A549 (cell line): ENCODE data around the gene SLC16A7.

Source experiments
- CBX2 ChIP-seq: fragments of 200-600 bp; sonication (generic); IDR thresholded peaks from 2 replicates; pipeline ENCODE4 v1.6.1; 2016; ENCODE audit warnings: low read depth, mild to moderate bottlenecking, borderline replicate concordance
- CEBPB ChIP-seq, 2 experiments: fragments of >200 bp in 1 of 2; sonication (Bioruptor Twin) in 1 of 2; formaldehyde crosslinking in 1 of 2; IDR thresholded peaks; 2 replicates each; pipeline ENCODE4 v1.6.1; 2012 to 2016
- MYC ChIP-seq: IDR thresholded peaks from 2 replicates; pipeline ENCODE4 v1.6.1; 2012; ENCODE audit warnings: mild to moderate bottlenecking, inconsistent platforms, low read length, improper control_type of control experiment, borderline replicate concordance
- PHF8 ChIP-seq: fragments of 200-600 bp; sonication (generic); IDR thresholded peaks from 2 replicates; pipeline ENCODE4 v1.6.1; 2016; ENCODE audit warnings: low read depth, mild to moderate bottlenecking, antibody characterized with exemption, moderate library complexity, borderline replicate concordance
- POLR2A ChIP-seq: IDR thresholded peaks from 2 replicates; pipeline ENCODE4 v1.6.1; 2012; ENCODE audit warnings: mild to moderate bottlenecking, low read length
- SMC3 ChIP-seq: fragments of >200 bp; sonication (Bioruptor Twin); formaldehyde crosslinking; IDR thresholded peaks from 3 replicates; pipeline ENCODE4 v1.6.1; 2018; ENCODE audit warnings: inconsistent platforms
- TFCP2L1 ChIP-seq: fragments of 250-450 bp; sonication (Bioruptor Pico); IDR thresholded peaks from 2 replicates; pipeline ENCODE4 v1.5.0; 2021; ENCODE audit warnings: mild to moderate bottlenecking
- ZFP36 ChIP-seq: fragments of 450-650 bp; IDR thresholded peaks from 2 replicates; pipeline ENCODE4 v1.6.1; 2014; ENCODE audit warnings: borderline replicate concordance; ENCODE audit not compliant: partially characterized antibody
- TF ChIP-seq, protein P1 (sequence below): fragments of 200-600 bp; sonication (generic); IDR thresholded peaks from 2 replicates; pipeline ENCODE4 v1.6.1; 2016; ENCODE audit warnings: antibody characterized with exemption, mild to moderate bottlenecking, moderate library complexity
- TF ChIP-seq, protein P2 (sequence below): IDR thresholded peaks from 2 replicates; pipeline ENCODE4 v1.6.1; 2012; ENCODE audit warnings: low read depth, borderline replicate concordance
- TF ChIP-seq, protein P3 (sequence below): fragments of >200 bp; sonication (Bioruptor Twin); formaldehyde crosslinking; IDR thresholded peaks from 3 replicates; pipeline ENCODE4 v1.5.1; 2016
- TF ChIP-seq, protein P4 (sequence below): IDR thresholded peaks from 2 replicates; pipeline ENCODE4 v1.6.1; 2012
- TF ChIP-seq, protein P5 (sequence below): fragments of 250-450 bp; sonication (Bioruptor Pico); IDR thresholded peaks from 2 replicates; pipeline ENCODE4 v1.5.0; 2021; ENCODE audit warnings: mild to moderate bottlenecking, moderate library complexity, borderline replicate concordance

DNA sequence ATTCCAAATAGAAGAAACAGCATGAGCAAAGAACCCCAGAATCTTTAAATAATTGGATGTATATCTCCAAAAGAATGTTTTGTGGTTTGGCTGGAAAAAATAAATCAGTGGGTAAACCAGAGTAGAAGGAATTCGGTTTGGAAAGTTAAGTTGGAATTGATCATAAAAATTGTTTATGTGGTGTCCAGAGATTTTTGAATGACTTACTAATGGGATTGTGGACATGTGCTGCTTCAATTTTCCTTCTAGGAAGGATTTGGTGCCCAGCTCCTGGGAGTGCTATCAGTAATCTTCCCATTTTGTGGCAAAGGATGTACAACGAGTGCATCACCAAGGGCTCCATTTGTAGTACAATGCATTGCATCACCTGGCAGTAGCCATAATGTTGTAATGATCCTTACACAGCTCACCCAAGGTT lies 224.8 kb downstream of the SLC16A7 start:
- TF ChIP-seq, protein P1, sequence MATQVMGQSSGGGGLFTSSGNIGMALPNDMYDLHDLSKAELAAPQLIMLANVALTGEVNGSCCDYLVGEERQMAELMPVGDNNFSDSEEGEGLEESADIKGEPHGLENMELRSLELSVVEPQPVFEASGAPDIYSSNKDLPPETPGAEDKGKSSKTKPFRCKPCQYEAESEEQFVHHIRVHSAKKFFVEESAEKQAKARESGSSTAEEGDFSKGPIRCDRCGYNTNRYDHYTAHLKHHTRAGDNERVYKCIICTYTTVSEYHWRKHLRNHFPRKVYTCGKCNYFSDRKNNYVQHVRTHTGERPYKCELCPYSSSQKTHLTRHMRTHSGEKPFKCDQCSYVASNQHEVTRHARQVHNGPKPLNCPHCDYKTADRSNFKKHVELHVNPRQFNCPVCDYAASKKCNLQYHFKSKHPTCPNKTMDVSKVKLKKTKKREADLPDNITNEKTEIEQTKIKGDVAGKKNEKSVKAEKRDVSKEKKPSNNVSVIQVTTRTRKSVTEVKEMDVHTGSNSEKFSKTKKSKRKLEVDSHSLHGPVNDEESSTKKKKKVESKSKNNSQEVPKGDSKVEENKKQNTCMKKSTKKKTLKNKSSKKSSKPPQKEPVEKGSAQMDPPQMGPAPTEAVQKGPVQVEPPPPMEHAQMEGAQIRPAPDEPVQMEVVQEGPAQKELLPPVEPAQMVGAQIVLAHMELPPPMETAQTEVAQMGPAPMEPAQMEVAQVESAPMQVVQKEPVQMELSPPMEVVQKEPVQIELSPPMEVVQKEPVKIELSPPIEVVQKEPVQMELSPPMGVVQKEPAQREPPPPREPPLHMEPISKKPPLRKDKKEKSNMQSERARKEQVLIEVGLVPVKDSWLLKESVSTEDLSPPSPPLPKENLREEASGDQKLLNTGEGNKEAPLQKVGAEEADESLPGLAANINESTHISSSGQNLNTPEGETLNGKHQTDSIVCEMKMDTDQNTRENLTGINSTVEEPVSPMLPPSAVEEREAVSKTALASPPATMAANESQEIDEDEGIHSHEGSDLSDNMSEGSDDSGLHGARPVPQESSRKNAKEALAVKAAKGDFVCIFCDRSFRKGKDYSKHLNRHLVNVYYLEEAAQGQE: no peak
- TF ChIP-seq, protein P2, sequence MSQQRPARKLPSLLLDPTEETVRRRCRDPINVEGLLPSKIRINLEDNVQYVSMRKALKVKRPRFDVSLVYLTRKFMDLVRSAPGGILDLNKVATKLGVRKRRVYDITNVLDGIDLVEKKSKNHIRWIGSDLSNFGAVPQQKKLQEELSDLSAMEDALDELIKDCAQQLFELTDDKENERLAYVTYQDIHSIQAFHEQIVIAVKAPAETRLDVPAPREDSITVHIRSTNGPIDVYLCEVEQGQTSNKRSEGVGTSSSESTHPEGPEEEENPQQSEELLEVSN: no peak
- TF ChIP-seq, protein P3, sequence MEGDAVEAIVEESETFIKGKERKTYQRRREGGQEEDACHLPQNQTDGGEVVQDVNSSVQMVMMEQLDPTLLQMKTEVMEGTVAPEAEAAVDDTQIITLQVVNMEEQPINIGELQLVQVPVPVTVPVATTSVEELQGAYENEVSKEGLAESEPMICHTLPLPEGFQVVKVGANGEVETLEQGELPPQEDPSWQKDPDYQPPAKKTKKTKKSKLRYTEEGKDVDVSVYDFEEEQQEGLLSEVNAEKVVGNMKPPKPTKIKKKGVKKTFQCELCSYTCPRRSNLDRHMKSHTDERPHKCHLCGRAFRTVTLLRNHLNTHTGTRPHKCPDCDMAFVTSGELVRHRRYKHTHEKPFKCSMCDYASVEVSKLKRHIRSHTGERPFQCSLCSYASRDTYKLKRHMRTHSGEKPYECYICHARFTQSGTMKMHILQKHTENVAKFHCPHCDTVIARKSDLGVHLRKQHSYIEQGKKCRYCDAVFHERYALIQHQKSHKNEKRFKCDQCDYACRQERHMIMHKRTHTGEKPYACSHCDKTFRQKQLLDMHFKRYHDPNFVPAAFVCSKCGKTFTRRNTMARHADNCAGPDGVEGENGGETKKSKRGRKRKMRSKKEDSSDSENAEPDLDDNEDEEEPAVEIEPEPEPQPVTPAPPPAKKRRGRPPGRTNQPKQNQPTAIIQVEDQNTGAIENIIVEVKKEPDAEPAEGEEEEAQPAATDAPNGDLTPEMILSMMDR: no peak
- TF ChIP-seq CBX2 (no peak), PHF8 (no peak), CEBPB (IDR thresholded peaks at IDR 0.05) (no peak), SMC3 (no peak), MYC (no peak), ZFP36 (no peak), POLR2A (no peak), TFCP2L1 (no peak)
- TF ChIP-seq, protein P4, sequence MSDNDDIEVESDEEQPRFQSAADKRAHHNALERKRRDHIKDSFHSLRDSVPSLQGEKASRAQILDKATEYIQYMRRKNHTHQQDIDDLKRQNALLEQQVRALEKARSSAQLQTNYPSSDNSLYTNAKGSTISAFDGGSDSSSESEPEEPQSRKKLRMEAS: no peak
- TF ChIP-seq, protein P5, sequence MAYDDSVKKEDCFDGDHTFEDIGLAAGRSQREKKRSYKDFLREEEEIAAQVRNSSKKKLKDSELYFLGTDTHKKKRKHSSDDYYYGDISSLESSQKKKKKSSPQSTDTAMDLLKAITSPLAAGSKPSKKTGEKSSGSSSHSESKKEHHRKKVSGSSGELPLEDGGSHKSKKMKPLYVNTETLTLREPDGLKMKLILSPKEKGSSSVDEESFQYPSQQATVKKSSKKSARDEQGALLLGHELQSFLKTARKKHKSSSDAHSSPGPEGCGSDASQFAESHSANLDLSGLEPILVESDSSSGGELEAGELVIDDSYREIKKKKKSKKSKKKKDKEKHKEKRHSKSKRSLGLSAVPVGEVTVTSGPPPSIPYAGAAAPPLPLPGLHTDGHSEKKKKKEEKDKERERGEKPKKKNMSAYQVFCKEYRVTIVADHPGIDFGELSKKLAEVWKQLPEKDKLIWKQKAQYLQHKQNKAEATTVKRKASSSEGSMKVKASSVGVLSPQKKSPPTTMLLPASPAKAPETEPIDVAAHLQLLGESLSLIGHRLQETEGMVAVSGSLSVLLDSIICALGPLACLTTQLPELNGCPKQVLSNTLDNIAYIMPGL (CRISPR knock-in tag): no peak
